Erythroblast (primary cell): ENCODE data around the gene DGKD.

Experiments
- GATA1 ChIP-seq: IDR thresholded peaks from 2 replicates; pipeline ENCODE4 v1.6.1; 2011; ENCODE audit warnings: low read depth, mild to moderate bottlenecking, control low read depth, low read length, moderate library complexity
- POLR2A ChIP-seq: IDR thresholded peaks from 2 replicates; pipeline ENCODE4 v1.6.1; 2011; ENCODE audit warnings: mild to moderate bottlenecking, low read length

DNA sequence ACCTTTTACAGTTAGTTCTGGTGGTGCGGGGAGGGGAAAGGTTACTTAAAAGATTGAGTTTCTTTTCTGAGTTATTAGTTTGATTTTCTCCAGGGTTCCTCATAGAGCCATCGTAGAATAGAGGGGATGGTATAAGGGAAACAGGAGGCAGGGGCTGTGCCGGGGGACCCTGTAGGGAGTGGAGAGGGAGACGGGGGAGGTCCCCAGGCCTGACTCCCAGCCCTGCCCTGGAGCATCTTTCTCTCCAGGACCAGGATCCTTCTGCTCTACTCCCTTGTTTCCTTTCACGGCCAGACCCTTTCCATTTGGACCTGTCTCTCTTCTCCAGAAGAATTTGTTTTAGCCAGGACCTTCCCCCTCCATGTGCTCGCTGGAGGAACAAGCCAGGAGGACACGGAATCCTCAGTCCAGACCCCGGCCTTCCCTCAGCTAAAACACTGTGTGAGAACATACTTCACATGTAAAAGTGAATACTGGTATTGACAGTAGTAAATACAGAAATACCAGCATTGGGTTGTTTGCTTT is 35.4 kb downstream of the DGKD start:
- TF ChIP-seq POLR2A (no peak), GATA1 (no peak)
